IMR-90 (cell line): Measurements from ENCODE around the gene POLR2L. TPM values are rescaled to one million over a fixed set of nuclear protein-coding genes. Genes with fewer than 3 reads are reported as not detected.

Experiments used
- ATAC-seq: fragments of 200-7000 bp; cut with Tn5 transposase; 2 replicates; pipeline ENCODE4 v1.9.1; 2020; ENCODE audit warnings: low read depth, mild to moderate bottlenecking, moderate library complexity
- BruUV-seq: library from RNA; stranded (reverse); fragments of 400-500 nt; replicated peaks from 2 replicates; lab custom pipeline; 2021; lab: Mats Ljungman, UMichigan
- CTCF ChIA-PET: fragments of 300-600 bp; formaldehyde crosslinking; extraction: SDS; loops from one replicate; lab custom pipeline; 2021; ENCODE audit warnings: antibody characterized with exemption; lab: Yijun Ruan, JAX
- POLR2A ChIA-PET: fragments of 300-600 bp; sonication (Branson Sonifier 250); formaldehyde crosslinking; loops from one replicate; lab custom pipeline; 2022; ENCODE audit warnings: antibody characterized with exemption; ENCODE audit not compliant: unreplicated experiment; lab: Charles Lee
- DNase-seq: peaks from one replicate; pipeline ENCODE4 v3.0.0; 2013
- H2AFZ ChIP-seq: replicated peaks from 2 replicates; pipeline ENCODE3; 2013; ENCODE audit warnings: low read length, mild to moderate bottlenecking; ENCODE audit not compliant: poor library complexity
- H2AK5ac ChIP-seq: 2 replicates; pipeline ENCODE4 v1.6.1; 2013; ENCODE audit warnings: low read depth, low read length, inconsistent platforms
- H2AK9ac ChIP-seq: replicated peaks from 2 replicates; pipeline ENCODE3; 2013; ENCODE audit warnings: mild to moderate bottlenecking, low read depth, low read length, moderate library complexity; ENCODE audit not compliant: poor library complexity
- H2BK120ac ChIP-seq: 2 replicates; pipeline ENCODE4 v1.6.1; 2013; ENCODE audit warnings: low read depth, low read length, inconsistent platforms
- H2BK15ac ChIP-seq: 3 replicates; pipeline ENCODE4 v1.6.1; 2013; ENCODE audit warnings: low read depth, low read length, inconsistent platforms
- H2BK20ac ChIP-seq: 2 replicates; pipeline ENCODE4 v1.6.1; 2013; ENCODE audit warnings: low read depth, mild to moderate bottlenecking, inconsistent platforms, low read length, moderate library complexity
- H2BK5ac ChIP-seq: 2 replicates; pipeline ENCODE4 v1.6.1; 2013; ENCODE audit warnings: mild to moderate bottlenecking, low read depth, low read length, inconsistent platforms; ENCODE audit not compliant: poor library complexity, severe bottlenecking
- H3K14ac ChIP-seq: replicated peaks from 2 replicates; pipeline ENCODE4 v1.6.1; 2013; ENCODE audit warnings: low read depth, low read length, inconsistent platforms
- H3K18ac ChIP-seq: 2 replicates; pipeline ENCODE4 v1.6.1; 2013; ENCODE audit warnings: low read depth, low read length, control low read depth
- H3K23ac ChIP-seq: 2 replicates; pipeline ENCODE4 v1.6.1; 2013; ENCODE audit warnings: low read depth, low read length, inconsistent platforms
- H3K27ac ChIP-seq: 2 replicates; pipeline ENCODE4 v1.5.1; 2013; ENCODE audit warnings: mild to moderate bottlenecking, control low read depth, low read length; ENCODE audit not compliant: insufficient read depth
- H3K27me3 ChIP-seq: 2 replicates; pipeline ENCODE4 v1.6.1; 2013; ENCODE audit warnings: low read length; ENCODE audit not compliant: control insufficient read depth, insufficient read depth
- H3K36me3 ChIP-seq: 2 replicates; pipeline ENCODE4 v1.6.1; 2013; ENCODE audit warnings: low read length, mixed read lengths; ENCODE audit not compliant: control insufficient read depth, insufficient read depth
- H3K4ac ChIP-seq: 2 replicates; pipeline ENCODE4 v1.6.1; 2013; ENCODE audit warnings: low read depth, low read length, inconsistent platforms
- H3K4me1 ChIP-seq: 2 replicates; pipeline ENCODE4 v1.6.1; 2013; ENCODE audit warnings: low read length, mixed read lengths; ENCODE audit not compliant: control insufficient read depth, insufficient read depth
- H3K4me2 ChIP-seq: 2 replicates; pipeline ENCODE4 v1.6.1; 2013; ENCODE audit warnings: low read depth, mild to moderate bottlenecking, control low read depth, low read length, moderate library complexity
- H3K4me3 ChIP-seq: 2 replicates; pipeline ENCODE4 v1.5.1; 2013; ENCODE audit warnings: low read depth, mild to moderate bottlenecking, control low read depth, low read length, moderate library complexity; ENCODE audit not compliant: insufficient read depth
- H3K56ac ChIP-seq: 2 replicates; pipeline ENCODE4 v1.6.1; 2013; ENCODE audit warnings: low read length, inconsistent platforms; ENCODE audit not compliant: insufficient read depth; ENCODE audit errors: extremely low read depth
- H3K79me1 ChIP-seq, 2 experiments: 2 replicates each; pipeline ENCODE4 v1.6.1; 2013; ENCODE audit warnings: low read length in 2 of 2, inconsistent platforms in 1 of 2, low read depth in 1 of 2
- H3K9ac ChIP-seq: 2 replicates; pipeline ENCODE4 v1.6.1; 2013; ENCODE audit warnings: low read depth, low read length, control low read depth
- H3K9me1 ChIP-seq: 2 replicates; pipeline ENCODE4 v1.6.1; 2013; ENCODE audit warnings: low read length, inconsistent platforms; ENCODE audit not compliant: insufficient read depth
- H3K9me3 ChIP-seq: 2 replicates; pipeline ENCODE4 v1.6.1; 2013; ENCODE audit warnings: low read length; ENCODE audit not compliant: control insufficient read depth, insufficient read depth
- H4K20me1 ChIP-seq: 2 replicates; pipeline ENCODE4 v1.6.1; 2013; ENCODE audit warnings: low read length, inconsistent platforms; ENCODE audit not compliant: insufficient read depth
- H4K5ac ChIP-seq: 2 replicates; pipeline ENCODE4 v1.6.1; 2013; ENCODE audit warnings: mild to moderate bottlenecking, low read depth, low read length, control low read depth
- H4K8ac ChIP-seq, 2 experiments: 2 replicates each; pipeline ENCODE4 v1.6.1; 2013; ENCODE audit warnings: low read depth in 2 of 2, low read length in 2 of 2, control low read depth in 1 of 2, inconsistent platforms in 1 of 2
- H4K91ac ChIP-seq: 2 replicates; pipeline ENCODE4 v1.6.1; 2013; ENCODE audit warnings: low read depth, low read length, inconsistent platforms; ENCODE audit not compliant: insufficient read depth
- ELK1 ChIP-seq: fragments of 150-350 bp; IDR thresholded peaks from 2 replicates; pipeline ENCODE4 v1.6.1; 2016; ENCODE audit warnings: low read depth, mild to moderate bottlenecking, low read length, moderate library complexity, borderline replicate concordance
- FOS ChIP-seq: fragments of 150-350 bp; IDR thresholded peaks from 2 replicates; pipeline ENCODE4 v1.6.1; 2016; ENCODE audit warnings: low read depth, low read length
- MAZ ChIP-seq: IDR thresholded peaks from 2 replicates; pipeline ENCODE4 v1.6.1; 2012; ENCODE audit warnings: low read depth, mild to moderate bottlenecking, low read length, improper control_type of control experiment, moderate library complexity, borderline replicate concordance
- MXI1 ChIP-seq: IDR thresholded peaks from 2 replicates; pipeline ENCODE4 v1.6.1; 2012; ENCODE audit warnings: low read depth, mild to moderate bottlenecking, low read length, moderate library complexity, borderline replicate concordance
- NFE2L2 ChIP-seq: fragments of 150-350 bp; IDR thresholded peaks from 2 replicates; pipeline ENCODE4 v1.6.1; 2016; ENCODE audit warnings: low read depth, mild to moderate bottlenecking, low read length
- RCOR1 ChIP-seq: IDR thresholded peaks from 2 replicates; pipeline ENCODE4 v1.6.1; 2012; ENCODE audit warnings: mild to moderate bottlenecking, low read length, improper control_type of control experiment; ENCODE audit not compliant: insufficient replicate concordance
- RFX5 ChIP-seq: IDR thresholded peaks from 2 replicates; pipeline ENCODE4 v1.8.0; 2012; ENCODE audit warnings: low read depth, mild to moderate bottlenecking, low read length, moderate library complexity
- SMC3 ChIP-seq: fragments of 150-350 bp; IDR thresholded peaks from 2 replicates; pipeline ENCODE4 v1.6.1; 2016; ENCODE audit warnings: low read depth, mild to moderate bottlenecking, antibody characterized with exemption, low read length, moderate library complexity
- USF2 ChIP-seq: fragments of 150-350 bp; IDR thresholded peaks from 2 replicates; pipeline ENCODE4 v1.6.1; 2017; ENCODE audit warnings: mild to moderate bottlenecking, antibody characterized with exemption, low read length, low read depth
- WGBS, 2 experiments: methylation state at CpG; one replicate each; pipeline versions ENCODE4 v1.1.5 to v1.1.7; 2013; ENCODE audit warnings: missing lambda C conversion rate in 2 of 2; ENCODE audit not compliant: insufficient read length in 1 of 2; ENCODE audit errors: extremely low coverage in 2 of 2; 5-methylcytosine and 5-hydroxymethylcytosine counted together
- dilution Hi-C: fragments of 300-500 bp; cut with HindIII; formaldehyde crosslinking; loops from one replicate; pipeline ENCODE4 v1.14.3; 2018; ENCODE audit warnings: low sequenced_read_pairs; ENCODE audit not compliant: unreplicated experiment
- in situ Hi-C: fragments of 300-500 bp; cut with MboI; formaldehyde crosslinking; loops from 3 replicates; pipeline ENCODE4 v1.14.3; 2019; ENCODE audit warnings: low sequenced_read_pairs, inconsistent platforms, mixed read lengths
- intact Hi-C: fragments of 100-400 bp; cut with micrococcal nuclease; formaldehyde crosslinking; loops from 2 replicates; pipeline ENCODE4 v1.10.0; 2022
- polyA plus RNA-seq, 3 experiments: library from polyadenylated mRNA; depleted of rRNA; stranded (reverse); fragments of >200 nt; gene quantifications; 2 replicates each; pipeline ENCODE4 v1.2.3, GENCODE V29; 2012; ENCODE audit warnings: low replicate concordance in 1 of 3
- total RNA-seq: library from RNA; depleted of rRNA; stranded (reverse); fragments of >200 nt; gene quantifications from 2 replicates; pipeline ENCODE4 v1.2.3, GENCODE V29; 2012

POLR2L gene
- total and polyA plus RNA-seq, 2 of the 4 experiments (the other 2 are of a cell fraction) = 44.4 to 416 TPM

GRCh38 chr11:827897-828192 lies 14.5 kb downstream of the POLR2L start, which contains the start of gene CRACR2B:
CRACR2B (plus strand) TSS chr11:827919; CDS start chr11:828608, 689 bp downstream.
- BruUV-seq = no TSS peak
- 54% methylated on average over 5 of the region's 5 CpGs; no CpG with 5 or more reads in 1 of the 2 experiments for WGBS, 2 experiments

More at GRCh38 chr11:827897-828192, 14.5 kb downstream of the POLR2L start, which contains the start of gene CRACR2B:
- H2BK20ac ChIP-seq = no peak within 1 kb of the TSS
- no peak within 1 kb of the TSS for H2BK15ac ChIP-seq
- TF ChIP-seq SMC3 = no peak
- no peak for TF ChIP-seq NFE2L2
- no peak for TF ChIP-seq MXI1
- TF ChIP-seq RFX5 = no peak
- TF ChIP-seq ELK1 = no peak
- TF ChIP-seq USF2 = no peak
- no peak for TF ChIP-seq RCOR1
- TF ChIP-seq FOS = no peak
- TF ChIP-seq MAZ = no peak
- peak within 1 kb of the TSS; percentile 51 for H2AK5ac ChIP-seq
- dilution Hi-C loops (no loop called here), intact Hi-C loops (no loop called here), in situ Hi-C loops (no loop called here)
- peaks cover 24% of the 10 kb centered on the region; the same call in 1 of the 2 replicates for H4K20me1 ChIP-seq
- H3K9me1 ChIP-seq = peaks cover 6% of the 10 kb centered on the region; the same call in 1 of the 2 replicates
- peaks cover 21% of the 10 kb centered on the region; the same call in 1 of the 2 replicates for H3K36me3 ChIP-seq
- ChIA-PET CTCF (no interaction called here), POLR2A (interaction anchor here (1.1 kb wide), 1 partner anchor 9 kb away, joined by 4 read pairs; the partner anchor contains the start of gene PNPLA2)
- peaks cover 6% of the 10 kb centered on the region; the same call in 1 of the 2 replicates for H3K27me3 ChIP-seq
- no peak within 1 kb of the TSS for H3K27ac ChIP-seq
- no peak within 1 kb of the TSS for H4K91ac ChIP-seq
- H3K4me1 ChIP-seq = peaks cover 25% of the 10 kb centered on the region
- no peak within 1 kb of the TSS for H3K56ac ChIP-seq
- H3K4ac ChIP-seq = peak within 1 kb of the TSS; percentile 43; the same call in 1 of the 2 replicates
- ATAC-seq = no peak
- no peak for DNase-seq
- H2AFZ ChIP-seq = peak within 1 kb of the TSS; percentile 81
- peaks cover 0 to 10% of the 10 kb centered on the region in 2 experiments for H3K79me1 ChIP-seq
- no peak within 1 kb of the TSS for H2BK5ac ChIP-seq
- H3K9ac ChIP-seq = no peak within 1 kb of the TSS
- no peak within 1 kb of the TSS for H3K23ac ChIP-seq
- no peak within 1 kb of the TSS for H3K4me3 ChIP-seq
- H4K5ac ChIP-seq = no peak within 1 kb of the TSS
- H4K8ac ChIP-seq = 0 out of 4 replicates have a peak within 1 kb of the TSS, but pooled peaks of 1 of the 2 experiments have one; percentile 87
- no peaks in the 10 kb centered on the region for H3K9me3 ChIP-seq
- H3K18ac ChIP-seq = no peak within 1 kb of the TSS
- H3K14ac ChIP-seq = no peak within 1 kb of the TSS
- H3K4me2 ChIP-seq = 0 out of 2 replicates have a peak within 1 kb of the TSS, but pooled peaks have one; percentile 17
- no peak within 1 kb of the TSS for H2BK120ac ChIP-seq
- peak within 1 kb of the TSS; percentile 55 for H2AK9ac ChIP-seq
